SK-N-SH (cell line): ENCODE results near the gene MET. TPM values are rescaled to one million over a fixed set of nuclear protein-coding genes. Genes with fewer than 3 reads are reported as not detected.
A peak's percentile ranks its signal among the peaks of the same experiment; 100 is the strongest.

Source experiments
- CTCF ChIA-PET: fragments of 300-600, 350-600 bp; formaldehyde crosslinking; extraction: SDS; loops from one replicate; lab custom pipeline; 2021; lab: Yijun Ruan, JAX
- POLR2A ChIA-PET: fragments of 350-600 bp; sonication (Branson Sonifier 250); formaldehyde crosslinking; extraction: SDS; loops from one replicate; lab custom pipeline; 2020; ENCODE audit warnings: antibody characterized with exemption, inconsistent platforms; lab: Yijun Ruan, JAX
- DNase-seq: peaks from one replicate; pipeline ENCODE4 v3.0.0; 2012
- H2AFZ ChIP-seq: fragments of 200-600 bp; sonication (generic); 2 replicates; pipeline ENCODE4 v1.8.1; 2016; ENCODE audit warnings: antibody characterized with exemption, mild to moderate bottlenecking, low read depth
- H3F3A ChIP-seq: fragments of 200-600 bp; sonication (generic); replicated peaks from 2 replicates; pipeline ENCODE3; 2016; ENCODE audit warnings: antibody characterized with exemption, mild to moderate bottlenecking; ENCODE audit not compliant: insufficient read depth
- H3K27ac ChIP-seq, 2 experiments: fragments of 200-500 bp in 1 of 2; fragments of 200-600 bp in 1 of 2; sonication (Bioruptor generic) in 1 of 2; sonication (generic), shearing (Covaris generic) in 1 of 2; 2 replicates each; pipeline versions ENCODE4 v1.5.1 to v1.6.1; 2014 to 2016; ENCODE audit warnings: low read depth in 2 of 2, inconsistent platforms in 1 of 2, low read length in 1 of 2, mild to moderate bottlenecking in 1 of 2, mixed read lengths in 1 of 2
- H3K27me3 ChIP-seq: fragments of 200-600 bp; sonication (generic), shearing (Covaris generic); 2 replicates; pipeline ENCODE4 v1.6.1; 2016; ENCODE audit warnings: mixed run types; ENCODE audit not compliant: insufficient read depth
- H3K36me3 ChIP-seq, 2 experiments: fragments of 200-500 bp in 1 of 2; fragments of 200-600 bp in 1 of 2; sonication (Bioruptor generic) in 1 of 2; sonication (generic) in 1 of 2; replicated peaks in 1 of 2; 2 replicates each; pipeline versions ENCODE3 to v1.5.1; 2014 to 2016; ENCODE audit warnings: low read length in 1 of 2, mild to moderate bottlenecking in 1 of 2; ENCODE audit not compliant: insufficient read depth in 2 of 2, control insufficient read depth in 1 of 2
- H3K4me1 ChIP-seq, 2 experiments: fragments of 200-500 bp in 1 of 2; fragments of 200-600 bp in 1 of 2; sonication (Bioruptor generic) in 1 of 2; sonication (generic), shearing (Covaris generic) in 1 of 2; 2 replicates each; pipeline versions ENCODE4 v1.5.1 to v1.6.1; 2014 to 2016; ENCODE audit warnings: low read depth in 1 of 2, low read length in 1 of 2, mixed run types in 1 of 2; ENCODE audit not compliant: insufficient read depth in 2 of 2, control insufficient read depth in 1 of 2
- H3K4me2 ChIP-seq: fragments of 200-600 bp; sonication (generic), shearing (Covaris generic); 2 replicates; pipeline ENCODE4 v1.6.1; 2017; ENCODE audit warnings: mixed run types
- H3K4me3 ChIP-seq, 2 experiments: fragments of 200-500 bp in 1 of 2; fragments of 200-600 bp in 1 of 2; sonication (Bioruptor generic) in 1 of 2; sonication (generic), shearing (Covaris generic) in 1 of 2; 2 replicates each; pipeline versions ENCODE4 v1.5.1 to v1.8.1; 2014 to 2016; ENCODE audit warnings: low read depth in 2 of 2, inconsistent platforms in 1 of 2, low read length in 1 of 2, mild to moderate bottlenecking in 1 of 2, mixed read lengths in 1 of 2, moderate library complexity in 1 of 2
- H3K79me2 ChIP-seq: fragments of 200-600 bp; sonication (generic); 2 replicates; pipeline ENCODE4 v1.8.1; 2017; ENCODE audit warnings: mild to moderate bottlenecking; ENCODE audit not compliant: insufficient read depth
- H3K9ac ChIP-seq: fragments of 200-600 bp; sonication (generic); 2 replicates; pipeline ENCODE4 v1.6.1; 2017; ENCODE audit warnings: mixed run types
- H3K9me2 ChIP-seq: fragments of 200-600 bp; sonication (generic); 2 replicates; pipeline ENCODE4 v1.6.1; 2017; ENCODE audit warnings: mixed run types
- H3K9me3 ChIP-seq: fragments of 200-600 bp; sonication (generic); 2 replicates; pipeline ENCODE4 v1.6.1; 2017; ENCODE audit warnings: mixed run types, mild to moderate bottlenecking, moderate library complexity
- H4K20me1 ChIP-seq: fragments of 200-600 bp; sonication (generic); 2 replicates; pipeline ENCODE4 v1.6.1; 2017; ENCODE audit warnings: mild to moderate bottlenecking, mixed run types; ENCODE audit not compliant: insufficient read depth
- CHD2 ChIP-seq: fragments of 150-350 bp; IDR thresholded peaks from 2 replicates; pipeline ENCODE4 v1.6.1; 2018; ENCODE audit warnings: low read length; ENCODE audit not compliant: partially characterized antibody
- ELF1 ChIP-seq: IDR thresholded peaks from 2 replicates; pipeline ENCODE4 v1.4.0; 2012
- FOXJ3 ChIP-seq: sonication (generic); formaldehyde crosslinking; IDR thresholded peaks from 2 replicates; pipeline ENCODE4 v1.5.1; 2020; ENCODE audit warnings: mild to moderate bottlenecking, missing genetic modification reagents
- GABPA ChIP-seq: IDR thresholded peaks from 2 replicates; pipeline ENCODE4 v1.4.0; 2012; ENCODE audit warnings: low read depth, mild to moderate bottlenecking
- JUND ChIP-seq: IDR thresholded peaks from 2 replicates; pipeline ENCODE4 v1.4.0; 2012
- MEF2A ChIP-seq: IDR thresholded peaks from 2 replicates; pipeline ENCODE4 v1.4.0; 2012; ENCODE audit warnings: low read depth, borderline replicate concordance
- SMC3 ChIP-seq: IDR thresholded peaks from 2 replicates; pipeline ENCODE4 v1.6.1; 2012; ENCODE audit warnings: low read depth, low read length, improper control_type of control experiment
- WGBS: methylation state at CpG from one replicate; pipeline ENCODE4 v1.1.6; 2017; ENCODE audit warnings: low lambda C conversion rate; 5-methylcytosine and 5-hydroxymethylcytosine counted together
- polyA plus RNA-seq, 3 experiments: library from polyadenylated mRNA; depleted of rRNA; stranded (reverse); fragments of >200 nt; gene quantifications; 2 replicates each; pipeline ENCODE4 v1.2.3, GENCODE V29; 2012
- TF ChIP-seq, protein P1 (sequence below): IDR thresholded peaks from 2 replicates; pipeline ENCODE4 v1.4.0; 2012; ENCODE audit warnings: low read depth, borderline replicate concordance
- TF ChIP-seq, protein P2 (sequence below): IDR thresholded peaks from 2 replicates; pipeline ENCODE4 v1.6.1; 2012; ENCODE audit warnings: mild to moderate bottlenecking, low read depth, low read length, moderate library complexity

MET gene
- polyA plus RNA-seq, 1 of the 3 experiments (the other 2 are of a cell fraction): 38.7 TPM

DNA sequence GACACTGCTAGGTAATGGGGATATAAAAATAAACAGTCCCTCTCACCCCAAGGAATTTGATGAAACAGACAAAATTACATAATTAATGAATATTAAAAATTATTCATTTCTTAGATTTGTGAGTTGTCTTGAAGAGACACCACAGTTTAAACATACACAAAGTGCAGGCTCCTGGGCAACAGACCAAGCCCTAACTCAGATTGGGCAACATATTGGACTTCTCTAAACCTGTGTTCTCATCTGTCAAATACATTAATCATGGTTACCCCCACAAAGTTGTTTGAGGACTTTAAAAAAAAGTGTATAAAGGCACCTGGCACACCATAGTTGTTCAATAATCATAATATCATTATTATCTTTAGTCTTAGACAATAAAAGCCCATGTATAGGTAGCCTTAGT is 127.9 kb downstream of the MET start:
- H3K27ac ChIP-seq: no peak overlapping the region
- no peak overlapping the region for H3K4me3 ChIP-seq
- no peaks in the 10 kb centered on the region for H3K79me2 ChIP-seq
- ChIA-PET POLR2A (no interaction called here), CTCF (no interaction called here)
- no peak overlapping the region for H3K4me2 ChIP-seq
- no peak overlapping the region for H3K9ac ChIP-seq
- H2AFZ ChIP-seq: no peak overlapping the region
- peaks cover 23% of the 10 kb centered on the region for H3F3A ChIP-seq
- H3K9me3 ChIP-seq: no peaks in the 10 kb centered on the region
- H3K36me3 ChIP-seq: peaks cover 0 to 5% of the 10 kb centered on the region in 2 experiments
- H3K9me2 ChIP-seq: no peaks in the 10 kb centered on the region
- DNase-seq: no peak
- H3K27me3 ChIP-seq: peaks cover 15% of the 10 kb centered on the region; the same call in 1 of the 2 replicates
- TF ChIP-seq, protein P1, sequence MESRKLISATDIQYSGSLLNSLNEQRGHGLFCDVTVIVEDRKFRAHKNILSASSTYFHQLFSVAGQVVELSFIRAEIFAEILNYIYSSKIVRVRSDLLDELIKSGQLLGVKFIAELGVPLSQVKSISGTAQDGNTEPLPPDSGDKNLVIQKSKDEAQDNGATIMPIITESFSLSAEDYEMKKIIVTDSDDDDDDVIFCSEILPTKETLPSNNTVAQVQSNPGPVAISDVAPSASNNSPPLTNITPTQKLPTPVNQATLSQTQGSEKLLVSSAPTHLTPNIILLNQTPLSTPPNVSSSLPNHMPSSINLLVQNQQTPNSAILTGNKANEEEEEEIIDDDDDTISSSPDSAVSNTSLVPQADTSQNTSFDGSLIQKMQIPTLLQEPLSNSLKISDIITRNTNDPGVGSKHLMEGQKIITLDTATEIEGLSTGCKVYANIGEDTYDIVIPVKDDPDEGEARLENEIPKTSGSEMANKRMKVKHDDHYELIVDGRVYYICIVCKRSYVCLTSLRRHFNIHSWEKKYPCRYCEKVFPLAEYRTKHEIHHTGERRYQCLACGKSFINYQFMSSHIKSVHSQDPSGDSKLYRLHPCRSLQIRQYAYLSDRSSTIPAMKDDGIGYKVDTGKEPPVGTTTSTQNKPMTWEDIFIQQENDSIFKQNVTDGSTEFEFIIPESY: no peak
- TF ChIP-seq FOXJ3 (CRISPR knock-in tag) (no peak), CHD2 (no peak), SMC3 (no peak)
- TF ChIP-seq, protein P2, sequence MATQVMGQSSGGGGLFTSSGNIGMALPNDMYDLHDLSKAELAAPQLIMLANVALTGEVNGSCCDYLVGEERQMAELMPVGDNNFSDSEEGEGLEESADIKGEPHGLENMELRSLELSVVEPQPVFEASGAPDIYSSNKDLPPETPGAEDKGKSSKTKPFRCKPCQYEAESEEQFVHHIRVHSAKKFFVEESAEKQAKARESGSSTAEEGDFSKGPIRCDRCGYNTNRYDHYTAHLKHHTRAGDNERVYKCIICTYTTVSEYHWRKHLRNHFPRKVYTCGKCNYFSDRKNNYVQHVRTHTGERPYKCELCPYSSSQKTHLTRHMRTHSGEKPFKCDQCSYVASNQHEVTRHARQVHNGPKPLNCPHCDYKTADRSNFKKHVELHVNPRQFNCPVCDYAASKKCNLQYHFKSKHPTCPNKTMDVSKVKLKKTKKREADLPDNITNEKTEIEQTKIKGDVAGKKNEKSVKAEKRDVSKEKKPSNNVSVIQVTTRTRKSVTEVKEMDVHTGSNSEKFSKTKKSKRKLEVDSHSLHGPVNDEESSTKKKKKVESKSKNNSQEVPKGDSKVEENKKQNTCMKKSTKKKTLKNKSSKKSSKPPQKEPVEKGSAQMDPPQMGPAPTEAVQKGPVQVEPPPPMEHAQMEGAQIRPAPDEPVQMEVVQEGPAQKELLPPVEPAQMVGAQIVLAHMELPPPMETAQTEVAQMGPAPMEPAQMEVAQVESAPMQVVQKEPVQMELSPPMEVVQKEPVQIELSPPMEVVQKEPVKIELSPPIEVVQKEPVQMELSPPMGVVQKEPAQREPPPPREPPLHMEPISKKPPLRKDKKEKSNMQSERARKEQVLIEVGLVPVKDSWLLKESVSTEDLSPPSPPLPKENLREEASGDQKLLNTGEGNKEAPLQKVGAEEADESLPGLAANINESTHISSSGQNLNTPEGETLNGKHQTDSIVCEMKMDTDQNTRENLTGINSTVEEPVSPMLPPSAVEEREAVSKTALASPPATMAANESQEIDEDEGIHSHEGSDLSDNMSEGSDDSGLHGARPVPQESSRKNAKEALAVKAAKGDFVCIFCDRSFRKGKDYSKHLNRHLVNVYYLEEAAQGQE: no peak
- H3K4me1 ChIP-seq: peaks cover 0 to 17% of the 10 kb centered on the region in 2 experiments; a peak in 2 of 4 replicates
- no peaks in the 10 kb centered on the region for H4K20me1 ChIP-seq

DNA sequence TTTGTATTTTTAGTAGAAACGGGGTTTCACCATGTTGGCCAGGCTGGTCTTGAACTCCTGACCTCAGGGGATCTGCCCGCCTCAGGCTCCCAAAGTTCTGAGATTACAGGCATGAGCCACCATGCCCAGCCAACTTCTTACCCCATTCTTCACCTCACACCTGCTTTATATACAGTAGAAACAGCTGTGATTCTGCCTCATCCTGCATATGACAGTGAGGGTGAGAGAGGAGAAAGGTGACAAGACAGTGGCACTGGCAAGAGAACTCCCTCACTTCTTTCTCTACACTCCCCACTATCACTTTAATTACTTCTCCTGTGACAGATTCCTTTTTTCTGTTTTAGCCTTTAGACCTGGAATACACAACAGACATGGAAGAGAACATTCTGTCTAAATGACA is 128.6 kb downstream of the MET start:
- peak overlapping the region; percentile 36 to 54; a peak in 3 of 4 replicates for H3K27ac ChIP-seq
- H4K20me1 ChIP-seq: no peaks in the 10 kb centered on the region
- H2AFZ ChIP-seq: no peak overlapping the region
- peaks cover 0 to 17% of the 10 kb centered on the region in 2 experiments; a peak in 3 of 4 replicates for H3K4me1 ChIP-seq
- no peak overlapping the region for H3K4me2 ChIP-seq
- no peaks in the 10 kb centered on the region for H3K9me2 ChIP-seq
- ChIA-PET POLR2A (no interaction called here), CTCF (no interaction called here)
- H3F3A ChIP-seq: peaks cover 23% of the 10 kb centered on the region
- H3K4me3 ChIP-seq: no peak overlapping the region
- H3K27me3 ChIP-seq: peaks cover 15% of the 10 kb centered on the region; the same call in 1 of the 2 replicates
- no peaks in the 10 kb centered on the region for H3K9me3 ChIP-seq
- H3K36me3 ChIP-seq: peaks cover 0 to 5% of the 10 kb centered on the region in 2 experiments
- no peak overlapping the region for H3K9ac ChIP-seq
- TF ChIP-seq MEF2A (no peak), ELF1 (no peak), JUND (no peak), GABPA (no peak)
- TF ChIP-seq, protein P1: no peak
- TF ChIP-seq, protein P2: no peak
- no peaks in the 10 kb centered on the region for H3K79me2 ChIP-seq
- WGBS: 20% methylated on average over 2 of the region's 2 CpGs
- DNase-seq: no peak
